Duodenal mucosa (tissue), 2 donors: ENCODE results near the gene UBAP2.

Experiments
- H3K27ac ChIP-seq: one replicate; pipeline ENCODE4 v1.7.0; 2013; ENCODE audit warnings: low read depth, low read length
- H3K27me3 ChIP-seq, 2 donors: one replicate each; pipeline ENCODE4 v1.7.0; 2013; ENCODE audit warnings: low read length in 2 of 2, control low read depth in 1 of 2; ENCODE audit not compliant: insufficient read depth in 2 of 2, control insufficient read depth in 1 of 2
- H3K36me3 ChIP-seq, 2 donors: one replicate each; pipeline ENCODE4 v1.7.0; 2013; ENCODE audit warnings: low read length in 2 of 2, control low read depth in 1 of 2; ENCODE audit not compliant: insufficient read depth in 2 of 2, control insufficient read depth in 1 of 2
- H3K4me1 ChIP-seq, 2 donors: one replicate each; pipeline ENCODE4 v1.7.0; 2013; ENCODE audit warnings: low read length in 2 of 2, control low read depth in 1 of 2; ENCODE audit not compliant: insufficient read depth in 2 of 2, control insufficient read depth in 1 of 2
- H3K4me3 ChIP-seq, 2 donors: one replicate each; pipeline ENCODE4 v1.7.0; 2013; ENCODE audit warnings: low read length in 2 of 2, low read depth in 1 of 2
- H3K9ac ChIP-seq, 2 donors: one replicate each; pipeline ENCODE4 v1.7.0; 2013; ENCODE audit warnings: low read length in 2 of 2, low read depth in 1 of 2
- H3K9me3 ChIP-seq, 2 donors: one replicate each; pipeline ENCODE4 v1.7.0; 2013; ENCODE audit warnings: low read length in 2 of 2, control low read depth in 1 of 2; ENCODE audit not compliant: control insufficient read depth in 1 of 2

Gene UBAP2

DNA sequence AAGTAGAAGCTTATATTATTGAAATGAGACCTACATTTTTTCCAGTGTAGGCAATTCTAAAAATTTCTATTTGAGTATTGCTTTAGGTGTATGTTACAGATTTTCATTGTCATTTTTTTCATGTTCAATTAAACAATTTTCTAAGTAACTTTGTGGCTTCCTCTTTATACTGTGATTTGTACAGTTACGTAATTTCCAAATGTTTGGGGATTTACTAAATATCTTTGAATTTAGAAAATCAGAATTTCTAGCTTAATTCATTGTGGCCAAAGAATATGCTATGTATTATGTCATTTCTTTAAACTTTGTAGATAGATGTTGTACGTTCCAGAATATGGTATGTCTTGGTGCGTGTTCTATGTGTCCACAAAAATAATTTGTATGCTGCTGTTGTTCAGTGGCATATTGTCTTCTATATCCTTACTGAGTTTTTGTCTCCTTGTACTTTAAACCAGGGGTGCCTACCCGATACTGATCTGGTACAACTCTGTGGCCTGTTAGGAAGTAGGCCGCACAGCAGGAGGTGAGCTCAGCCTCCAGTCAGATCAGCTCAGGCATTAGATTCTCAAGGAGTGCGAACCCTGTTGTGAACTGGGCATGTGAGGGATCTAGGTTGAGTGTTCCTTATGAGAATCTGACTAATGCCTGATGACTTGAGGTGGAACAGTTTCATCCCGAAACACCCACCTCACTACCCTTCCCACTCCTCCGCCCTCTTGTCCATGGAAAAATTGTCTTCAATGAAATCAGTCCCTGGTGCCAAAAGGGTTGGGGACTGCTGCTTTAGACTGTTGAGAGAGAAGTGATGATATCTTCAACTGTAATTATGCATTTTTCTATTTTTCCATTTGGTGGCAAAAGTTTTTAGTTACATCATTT lies 168.2 kb downstream of the UBAP2 start:
- H3K4me1 ChIP-seq = peaks cover 11 to 12% of the 10 kb centered on the region in 2 donors

GRCh38 chr9:33878691-33879366 lies 169.9 kb downstream of the UBAP2 start:
- H3K9me3 ChIP-seq = no peaks in the 10 kb centered on the region
- peaks cover 9 to 15% of the 10 kb centered on the region in 2 donors for H3K4me1 ChIP-seq
- no peaks in the 10 kb centered on the region for H3K27me3 ChIP-seq
- no peaks in the 10 kb centered on the region for H3K36me3 ChIP-seq
- no peak overlapping the region for H3K27ac ChIP-seq
- H3K4me3 ChIP-seq = no peak overlapping the region
- no peak overlapping the region for H3K9ac ChIP-seq

More for the DNA sequence above, 168.2 kb downstream of the UBAP2 start:
- Histone ChIP-seq H3K27ac (no peak overlapping the region), H3K9ac (no peak overlapping the region), H3K9me3 (no peaks in the 10 kb centered on the region), H3K36me3 (no peaks in the 10 kb centered on the region), H3K4me3 (no peak overlapping the region), H3K27me3 (no peaks in the 10 kb centered on the region)

DNA sequence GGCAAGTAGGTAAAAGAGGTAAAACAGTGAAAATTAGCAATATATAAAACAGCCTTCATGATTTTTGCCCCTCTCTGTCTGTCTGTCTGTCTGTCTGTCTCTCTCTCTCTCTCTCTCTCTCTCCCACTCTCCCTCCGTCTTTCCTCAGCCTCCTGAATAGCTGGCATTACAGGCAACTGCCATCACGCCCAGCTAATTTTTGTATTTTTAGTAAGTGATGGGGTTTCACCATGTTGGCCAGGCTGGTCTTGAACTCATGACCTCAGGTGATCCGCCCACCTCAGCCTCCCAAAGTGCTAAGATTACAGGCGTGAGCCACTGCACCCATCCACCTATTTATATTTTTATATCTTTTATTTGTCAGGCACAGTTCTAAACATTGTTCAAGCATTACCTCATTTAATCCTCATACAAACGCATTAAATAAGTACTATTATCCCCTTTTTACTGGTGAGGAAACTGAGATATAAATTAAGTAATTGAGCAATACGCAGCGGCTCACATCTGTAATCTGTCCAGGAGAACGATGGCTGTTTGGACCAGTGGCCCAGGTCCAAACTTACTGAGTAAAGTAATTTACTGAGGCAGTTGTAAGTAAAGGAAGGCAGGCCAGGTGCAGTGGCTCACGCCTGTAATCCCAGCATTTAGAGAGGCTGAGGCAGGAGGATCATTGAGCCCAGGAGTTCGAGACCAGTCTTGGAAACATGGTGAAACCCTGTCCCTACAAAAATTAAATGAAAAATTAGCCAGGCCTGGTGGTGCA lies 170.8 kb downstream of the UBAP2 start:
- Histone ChIP-seq H3K4me3 (no peak overlapping the region), H3K27ac (no peak overlapping the region), H3K9me3 (no peaks in the 10 kb centered on the region), H3K36me3 (no peaks in the 10 kb centered on the region), H3K27me3 (no peaks in the 10 kb centered on the region), H3K4me1 (peaks cover 9 to 15% of the 10 kb centered on the region in 2 donors), H3K9ac (no peak overlapping the region)
